ENCODE measurements around the gene PTGS1. TPM values are rescaled to one million over a fixed set of nuclear protein-coding genes. Genes with fewer than 3 reads are reported as not detected.
"Not testable (repeated sequence)": the region's sequence is repeated elsewhere in the genome, so short reads cannot be mapped to it uniquely, and the experiment has no call there.

The PTGS1 gene
- total RNA-seq, 1 donor from 2014 or later, result 0.34 TPM

DNA sequence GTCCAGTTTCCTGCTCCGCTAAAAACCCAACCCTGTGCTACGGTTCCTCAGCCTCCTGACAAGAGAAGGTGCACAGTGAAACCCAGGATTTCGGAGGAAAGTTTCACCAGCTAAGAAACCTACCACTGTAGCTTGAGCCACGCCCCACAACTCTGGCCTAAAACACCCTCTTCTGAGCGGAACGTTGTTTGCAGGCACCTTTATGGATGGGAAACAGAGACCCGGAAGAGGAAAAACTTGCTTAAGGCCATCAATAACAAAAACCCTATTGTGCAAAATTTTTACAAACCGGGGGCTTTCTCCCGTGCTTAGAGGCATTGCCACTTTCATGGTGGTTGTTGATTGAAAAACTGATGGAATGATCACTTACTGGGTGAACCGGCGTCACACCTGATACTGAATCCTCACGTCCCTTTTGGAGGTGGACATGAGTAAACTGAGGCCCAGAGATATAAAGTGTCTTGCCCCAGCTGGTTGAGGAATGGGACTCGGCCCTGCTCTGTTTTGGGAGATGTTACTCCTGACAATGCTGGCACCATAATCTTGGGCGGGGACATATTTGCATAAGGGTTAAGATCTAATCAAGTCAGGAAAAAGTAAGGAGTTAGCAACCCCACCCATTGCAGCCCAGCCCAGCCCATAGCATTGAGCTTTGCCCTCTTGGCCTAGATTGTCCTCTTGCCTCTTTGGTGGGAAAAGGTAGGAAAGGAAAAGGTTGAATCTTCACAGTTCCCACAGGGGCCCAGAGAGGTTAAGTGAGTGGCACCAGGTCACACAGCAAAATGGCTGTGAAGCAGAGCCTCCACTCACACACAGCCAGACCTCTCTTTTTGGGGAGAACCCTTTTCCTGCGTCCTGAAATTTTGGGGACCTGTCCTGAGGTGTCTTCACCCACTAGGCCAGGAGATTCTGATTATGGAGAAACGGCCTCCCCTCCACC lies 23.2 kb upstream of the PTGS1 start:
- intact Hi-C loops (cut with micrococcal nuclease), result no loop called here

DNA sequence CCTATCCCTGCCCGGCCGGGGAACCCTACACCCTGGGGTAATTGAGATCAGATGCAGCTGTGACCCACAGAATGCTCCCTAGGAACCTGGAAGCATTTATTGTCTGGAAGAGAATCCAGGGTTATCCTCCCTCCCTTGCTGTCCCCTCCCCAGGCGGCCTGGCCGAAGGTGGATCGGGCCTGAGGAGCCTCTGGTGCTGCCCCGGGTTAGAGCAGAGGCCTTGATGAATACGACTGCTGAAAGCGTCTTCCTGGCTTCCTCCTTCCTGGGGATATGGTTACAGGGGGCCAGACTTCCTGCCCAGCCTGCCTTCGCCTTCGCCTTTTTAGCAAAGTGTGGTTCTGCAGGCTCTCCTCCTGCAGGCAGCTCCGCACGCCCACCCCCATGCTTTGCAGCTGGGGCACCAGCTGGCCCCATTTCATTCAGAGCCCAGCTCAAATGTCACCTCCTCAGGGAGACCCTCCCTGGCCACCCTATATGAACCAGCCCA lies 22.5 kb upstream of the PTGS1 start:
- intact Hi-C loops (cut with micrococcal nuclease), result no loop called here

DNA sequence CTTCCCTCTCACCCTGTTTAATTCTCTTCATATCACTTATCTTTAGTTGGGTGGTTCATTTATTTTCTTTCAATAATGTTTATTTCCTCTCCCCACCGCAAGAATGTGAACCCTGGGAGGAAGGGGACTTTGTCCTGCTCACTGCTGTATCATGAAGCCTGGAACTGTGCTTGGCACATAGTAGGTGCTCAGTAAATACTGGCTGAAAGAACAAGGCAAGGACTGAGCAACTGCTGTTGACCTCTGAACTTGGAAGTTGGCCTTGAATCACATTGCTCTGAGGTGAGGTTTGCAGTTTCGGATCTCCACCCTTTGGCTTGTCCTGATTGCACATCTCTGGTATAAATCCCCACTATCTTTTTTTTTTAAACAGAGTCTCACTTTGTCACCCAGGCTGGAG lies 22.0 kb upstream of the PTGS1 start:
- intact Hi-C loops (cut with micrococcal nuclease), result no loop called here

DNA sequence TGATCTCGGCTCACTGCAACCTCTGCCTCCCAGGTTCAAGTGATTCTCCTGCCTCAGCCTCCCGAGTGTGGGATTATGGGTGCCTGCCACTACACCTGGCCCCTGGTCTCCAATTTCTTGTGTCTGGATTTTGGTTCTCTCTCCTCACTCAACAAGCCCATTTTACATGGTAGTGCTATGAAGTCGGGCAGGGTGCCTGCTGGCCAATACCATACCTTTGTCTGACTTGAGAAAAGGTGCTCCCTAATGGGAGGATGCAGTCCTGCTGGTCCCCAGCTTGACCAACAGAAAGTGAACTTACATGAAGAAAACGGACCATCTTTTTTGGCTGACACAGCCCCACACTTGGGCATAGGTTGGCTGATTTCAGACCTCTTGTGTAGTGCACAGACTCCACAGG lies 21.6 kb upstream of the PTGS1 start:
- intact Hi-C loops (cut with micrococcal nuclease), result no loop called here

DNA sequence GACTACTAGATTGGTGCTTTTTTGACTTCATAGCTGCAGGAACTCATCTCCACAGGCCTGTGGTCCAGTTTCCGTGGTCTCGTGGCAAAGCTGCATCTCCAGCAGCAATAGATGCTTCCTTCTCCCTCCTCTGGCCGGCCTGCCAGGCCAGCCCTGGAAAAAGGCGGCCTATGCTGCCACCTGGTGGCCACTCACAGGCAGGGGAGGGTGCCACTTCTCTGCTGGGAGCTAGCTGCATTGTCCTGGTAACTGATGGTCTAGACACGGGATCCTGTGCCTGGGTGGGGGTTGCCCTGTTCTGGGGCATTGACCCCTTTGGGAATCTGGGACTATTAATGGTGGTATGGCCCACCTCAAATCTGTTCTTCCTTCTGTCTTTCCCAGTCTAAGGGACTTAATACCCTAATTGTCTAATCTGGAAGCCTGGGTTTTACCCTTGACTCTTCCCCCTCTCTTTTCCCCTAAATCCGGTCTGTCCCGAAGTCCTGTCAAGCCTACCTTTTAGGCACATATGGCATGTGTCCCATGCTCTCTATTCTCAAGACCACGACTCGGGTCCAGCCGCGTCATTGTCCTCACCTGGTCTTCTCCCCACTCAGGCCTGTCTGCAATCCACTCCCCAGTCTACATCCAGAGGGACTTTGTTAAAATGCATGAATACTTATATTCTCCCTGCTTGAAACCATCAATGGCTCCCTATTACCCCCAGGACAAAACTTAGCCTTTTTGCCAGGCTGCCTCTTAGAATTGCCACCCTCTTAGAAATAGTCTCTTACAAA lies 20.1 kb upstream of the PTGS1 start:
- intact Hi-C loops (cut with micrococcal nuclease), result loop anchor here (1.0 kb wide), 7 partner anchors 86 to 460 kb away; partner anchors contain the start of genes MORN5, MRRF, NDUFA8 and RBM18

DNA sequence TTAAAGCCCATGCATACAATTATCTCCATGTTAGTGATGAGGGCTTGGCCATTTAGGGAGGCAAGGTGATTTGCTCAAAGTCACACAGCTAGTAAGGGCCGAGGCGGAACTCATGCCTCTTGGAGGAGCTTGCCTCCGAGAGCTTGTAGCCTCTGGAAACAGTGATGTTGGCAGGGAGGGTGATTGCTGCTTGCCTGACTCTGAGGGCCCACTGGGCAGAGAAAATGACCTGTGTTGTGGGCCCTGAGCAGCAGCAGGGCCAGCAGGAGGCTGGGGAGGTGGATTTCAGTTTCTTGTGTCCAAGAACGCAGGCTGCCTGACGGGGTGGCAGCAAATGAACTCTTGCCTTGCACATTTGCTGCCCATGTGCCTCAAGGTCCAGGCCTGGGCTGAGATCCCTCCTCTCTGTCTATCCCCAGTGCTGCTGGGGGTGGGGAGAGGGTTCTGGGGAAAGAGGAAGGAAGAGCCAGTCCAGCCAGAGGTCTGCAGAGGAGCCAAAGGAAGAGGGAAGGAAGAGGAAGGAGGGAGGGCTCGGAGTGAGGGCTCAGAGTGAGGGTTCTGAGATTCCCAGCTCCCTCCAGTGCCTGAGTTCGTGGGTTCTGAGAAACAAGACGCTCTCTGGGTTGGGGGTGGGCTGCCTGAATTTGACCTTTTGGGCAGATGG lies 16.2 kb upstream of the PTGS1 start:
- intact Hi-C loops (cut with micrococcal nuclease), result no loop called here

DNA sequence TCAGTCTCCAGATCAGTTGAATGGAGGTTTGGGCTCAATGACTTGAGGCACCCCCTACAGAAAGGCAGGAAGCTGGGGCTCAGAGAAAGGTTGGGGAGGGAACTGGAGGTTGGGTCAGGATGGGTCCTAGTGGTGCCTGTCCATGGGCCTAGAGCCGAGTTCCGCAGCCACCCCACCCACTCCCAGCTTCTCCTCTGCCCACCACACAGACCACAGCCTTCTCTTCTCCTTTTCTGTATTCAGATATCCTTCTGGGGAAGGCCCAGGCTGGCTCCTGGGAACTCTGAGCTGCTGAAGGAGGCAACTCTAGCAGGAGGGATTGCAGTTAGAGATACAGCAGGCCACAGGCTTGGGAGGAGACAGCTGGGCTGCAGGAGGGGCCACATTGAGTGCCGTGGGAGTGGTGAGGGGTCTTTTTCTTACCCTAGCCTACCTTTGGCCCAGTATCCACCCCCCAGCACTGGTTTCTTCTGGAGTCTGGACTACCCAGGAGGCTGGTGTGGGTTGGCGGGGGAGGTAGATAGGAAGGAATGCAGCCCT lies 15.4 kb upstream of the PTGS1 start:
- intact Hi-C loops (cut with micrococcal nuclease), result no loop called here

DNA sequence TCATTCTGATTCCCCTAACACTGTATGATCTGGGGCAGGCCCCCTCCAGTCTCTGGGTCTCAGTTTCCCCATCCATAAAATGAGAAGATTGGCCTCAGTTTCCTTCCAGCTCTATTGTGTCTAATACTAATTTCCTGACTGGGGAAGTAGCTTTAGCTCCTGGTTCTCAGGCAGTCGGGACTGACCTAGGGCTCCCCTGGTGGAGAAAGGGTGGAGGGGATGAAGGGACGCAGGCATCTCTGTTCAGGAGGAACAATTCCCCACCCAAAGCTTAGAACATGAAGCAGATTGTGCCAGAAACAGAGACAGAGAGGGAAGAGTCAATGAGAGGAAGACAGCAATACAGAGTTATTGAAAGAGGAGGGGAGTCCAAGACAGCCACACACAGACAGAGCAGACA lies 14.2 kb upstream of the PTGS1 start:
- intact Hi-C loops (cut with micrococcal nuclease), result no loop called here

DNA sequence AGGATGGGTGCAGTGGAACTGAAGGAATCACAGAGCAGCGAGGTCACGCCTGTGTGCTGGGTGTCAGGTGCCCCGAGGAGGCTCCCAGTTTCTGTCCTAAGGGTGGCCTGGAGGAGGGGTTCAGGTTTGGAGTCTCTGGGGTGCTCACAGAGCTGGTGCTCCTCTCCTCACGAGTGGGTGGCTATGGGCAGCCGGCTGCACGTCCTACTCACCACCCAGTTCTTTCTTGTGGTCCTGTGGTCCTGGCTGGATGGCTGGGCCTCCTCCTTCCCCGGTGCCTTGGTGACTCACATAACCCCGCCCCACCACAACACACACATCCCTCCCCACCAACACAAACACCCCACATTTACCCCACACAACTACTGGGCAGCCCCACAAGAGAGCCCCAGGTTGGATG lies 9.9 kb upstream of the PTGS1 start:
- intact Hi-C loops (cut with micrococcal nuclease), result no loop called here

DNA sequence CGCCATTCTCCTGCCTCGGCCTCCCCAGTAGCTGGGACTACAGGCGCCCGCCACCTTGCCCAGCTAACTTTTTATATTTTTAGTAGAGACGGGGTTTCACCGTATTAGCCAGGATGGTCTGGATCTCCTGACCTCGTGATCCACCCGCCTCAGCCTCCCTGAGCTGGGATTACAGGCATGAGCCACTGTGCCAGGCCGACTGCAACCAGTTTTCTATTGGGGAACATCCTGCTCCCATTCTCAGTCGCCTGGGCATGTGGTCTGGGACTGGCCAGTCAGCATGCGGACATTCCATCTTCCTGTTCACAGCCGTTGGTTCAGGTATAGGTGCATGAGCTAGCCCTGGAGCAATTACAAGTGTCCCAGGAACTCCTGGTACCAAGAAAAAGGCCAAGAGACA lies 7.7 kb upstream of the PTGS1 start:
- intact Hi-C loops (cut with micrococcal nuclease), result not testable (repeated sequence)

DNA sequence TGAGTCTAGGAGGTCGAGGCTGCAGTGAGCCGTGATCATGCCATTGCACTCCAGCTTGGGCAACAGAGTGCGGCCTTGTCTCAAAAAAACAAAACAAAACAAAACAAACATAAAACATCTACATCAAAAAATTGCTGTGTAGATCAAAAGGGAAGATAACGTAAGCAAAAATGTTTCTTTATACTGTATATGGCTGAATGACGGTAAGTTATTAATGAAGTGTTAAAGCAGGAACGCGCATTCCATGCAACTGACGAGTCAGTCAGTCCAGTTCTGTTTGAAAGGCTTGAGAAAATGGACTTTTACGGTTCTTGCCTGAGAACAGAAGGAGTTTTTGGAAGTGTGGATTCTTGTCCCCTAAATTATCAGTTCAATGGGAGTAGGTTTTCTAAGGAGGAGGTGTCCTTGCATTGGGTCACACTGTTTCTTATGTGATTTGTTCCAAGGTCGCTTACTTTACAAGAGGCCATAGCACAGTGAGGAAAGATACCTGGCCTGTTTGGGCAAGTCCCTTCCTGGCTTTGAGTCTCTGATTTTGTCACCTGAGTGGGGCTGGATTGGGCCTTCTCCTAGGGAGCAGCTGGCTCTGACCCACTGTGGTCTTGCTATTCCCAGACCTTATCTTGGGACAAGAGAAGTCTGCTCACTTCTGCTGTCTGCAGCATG lies 6.6 kb upstream of the PTGS1 start:
- intact Hi-C loops (cut with micrococcal nuclease), result no loop called here

DNA sequence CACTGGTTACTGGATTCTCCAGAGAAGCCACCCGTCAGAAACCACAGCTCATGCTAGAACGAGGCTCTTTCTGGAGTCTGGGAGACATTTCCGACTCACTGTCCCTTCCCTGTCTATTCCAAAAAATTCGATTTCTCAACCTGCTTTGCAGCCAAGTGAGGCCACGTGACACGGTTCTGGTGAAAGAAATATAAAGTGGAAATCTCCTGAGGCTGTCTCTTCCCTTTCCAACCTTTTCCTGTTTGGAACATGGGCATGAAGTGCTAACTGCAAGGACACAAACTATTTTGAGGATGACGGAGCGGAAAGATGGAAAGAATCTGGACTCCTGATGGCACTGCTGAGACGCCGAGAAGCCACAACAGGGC lies 6.1 kb upstream of the PTGS1 start:
- intact Hi-C loops (cut with micrococcal nuclease), result no loop called here

DNA sequence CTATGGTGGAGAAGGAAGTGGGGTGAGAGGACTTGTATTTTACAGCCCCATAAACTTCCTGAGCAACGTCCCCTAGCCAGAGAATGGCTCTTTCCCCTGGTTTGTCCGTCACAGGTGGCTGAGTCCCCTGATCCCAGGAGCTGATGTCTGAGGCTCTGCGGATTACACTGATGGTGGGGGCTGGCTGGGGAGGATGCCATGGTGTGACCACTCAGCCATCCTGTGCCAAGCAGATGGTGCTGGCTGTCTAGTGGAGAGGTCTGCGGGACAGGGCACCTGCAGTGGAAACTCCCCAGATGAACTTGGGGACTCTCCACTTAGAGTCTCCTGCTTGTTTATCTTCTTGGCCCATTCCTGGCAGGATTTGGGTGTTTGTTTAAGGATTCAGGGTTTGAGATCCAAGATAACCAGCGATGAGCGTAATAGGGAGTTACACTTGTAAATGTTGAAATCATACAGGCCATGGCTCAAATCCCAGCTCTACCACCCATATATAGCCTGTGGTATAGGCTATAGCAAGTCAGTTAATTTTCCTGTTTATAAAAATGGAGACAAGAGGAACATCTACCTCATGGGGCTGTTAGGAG lies 4.7 kb upstream of the PTGS1 start:
- intact Hi-C loops (cut with micrococcal nuclease), result no loop called here

DNA sequence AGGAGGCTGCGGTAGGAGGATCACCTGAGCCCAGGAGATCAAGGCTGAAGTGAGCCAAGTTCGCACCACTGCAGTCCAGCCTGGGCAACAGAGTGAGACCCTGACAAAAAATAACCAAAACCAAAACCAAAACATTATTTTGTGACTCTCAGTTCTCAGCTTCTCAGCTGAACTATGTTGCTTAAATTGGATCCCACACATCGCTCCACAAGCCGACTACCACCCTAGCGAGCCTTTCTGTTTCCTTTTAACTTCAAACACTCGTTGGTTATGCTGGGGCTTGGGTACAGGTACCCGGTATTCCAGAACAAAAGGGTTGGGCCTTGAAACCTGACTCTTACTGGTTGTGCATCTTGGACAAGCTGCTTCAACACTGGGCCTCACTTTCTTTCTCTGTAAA lies 3.8 kb upstream of the PTGS1 start:
- intact Hi-C loops (cut with micrococcal nuclease), result no loop called here

DNA sequence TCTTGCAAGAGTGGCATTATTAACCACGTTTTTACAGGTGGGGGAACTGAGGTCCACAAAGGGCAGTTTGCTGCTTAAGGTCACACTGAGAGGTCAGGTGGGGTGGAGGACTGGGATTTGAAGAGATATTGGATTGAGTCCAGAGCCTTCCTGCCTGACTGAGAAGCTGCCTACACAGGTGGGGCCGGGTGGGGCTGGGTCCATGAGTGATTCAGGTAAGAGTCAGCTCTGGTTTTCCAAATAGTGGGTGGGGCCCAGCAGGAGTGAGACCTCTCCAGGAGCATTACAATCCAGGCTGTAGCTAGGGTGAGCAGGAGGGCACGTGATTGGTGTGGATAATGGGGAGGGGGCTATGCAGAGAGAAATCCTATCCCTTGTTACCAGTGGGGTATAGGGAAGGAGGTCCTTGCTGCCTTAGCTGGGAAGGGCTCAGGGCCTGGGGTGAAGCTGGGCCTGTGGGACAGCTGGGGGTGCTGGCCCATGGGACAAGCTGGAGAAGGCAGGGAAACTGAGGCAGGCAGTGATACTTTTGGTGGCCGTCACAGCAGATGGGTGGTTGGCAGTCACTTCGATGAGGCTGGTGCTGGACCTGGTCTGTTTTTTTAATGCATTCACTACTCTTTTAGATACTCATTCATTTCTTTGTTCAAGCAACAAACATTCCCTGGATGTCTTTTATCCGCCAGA lies 2.9 kb upstream of the PTGS1 start:
- intact Hi-C loops (cut with micrococcal nuclease), result no loop called here

DNA sequence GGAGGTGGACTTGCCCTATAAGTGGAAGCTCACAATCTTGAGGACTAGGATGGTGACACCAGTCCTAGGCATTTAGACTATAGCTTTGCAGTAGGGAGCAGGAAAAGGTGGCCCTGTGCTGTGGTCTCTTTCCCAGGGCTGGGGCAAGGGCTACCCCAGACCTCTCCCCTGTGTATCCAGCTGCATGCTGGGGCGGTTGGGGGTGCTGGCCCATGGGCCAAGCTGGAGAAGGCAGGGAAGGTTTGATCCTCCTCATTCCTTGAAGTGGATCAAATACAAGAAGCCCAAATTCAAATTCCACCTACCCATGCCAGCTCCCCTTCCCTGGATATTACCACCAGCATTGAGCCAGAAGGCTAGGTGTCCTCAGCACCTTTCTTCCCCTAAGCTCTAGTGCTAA lies 2.2 kb upstream of the PTGS1 start:
- intact Hi-C loops (cut with micrococcal nuclease), result no loop called here

DNA sequence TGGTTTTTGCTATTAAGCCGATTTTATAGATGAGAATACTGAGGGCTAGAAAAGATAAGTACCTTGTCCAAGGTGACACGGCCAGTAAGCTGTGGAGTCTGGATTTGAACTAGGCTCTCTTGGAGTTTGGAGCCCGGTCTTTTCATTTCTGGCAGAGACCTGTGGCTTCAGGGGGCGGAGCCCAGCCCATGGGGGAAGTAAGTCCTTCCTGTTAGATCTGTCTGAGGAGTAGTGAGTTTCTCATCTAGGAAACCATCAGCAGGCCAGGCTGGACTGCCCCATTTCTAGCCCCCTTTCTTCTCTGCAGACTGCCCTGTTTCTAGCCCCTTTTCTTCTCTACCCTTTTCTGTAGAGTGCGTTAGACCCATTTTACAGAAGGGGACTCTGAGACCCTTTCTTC lies 521 bp upstream of the PTGS1 start:
- intact Hi-C loops (cut with micrococcal nuclease), result no loop called here

DNA sequence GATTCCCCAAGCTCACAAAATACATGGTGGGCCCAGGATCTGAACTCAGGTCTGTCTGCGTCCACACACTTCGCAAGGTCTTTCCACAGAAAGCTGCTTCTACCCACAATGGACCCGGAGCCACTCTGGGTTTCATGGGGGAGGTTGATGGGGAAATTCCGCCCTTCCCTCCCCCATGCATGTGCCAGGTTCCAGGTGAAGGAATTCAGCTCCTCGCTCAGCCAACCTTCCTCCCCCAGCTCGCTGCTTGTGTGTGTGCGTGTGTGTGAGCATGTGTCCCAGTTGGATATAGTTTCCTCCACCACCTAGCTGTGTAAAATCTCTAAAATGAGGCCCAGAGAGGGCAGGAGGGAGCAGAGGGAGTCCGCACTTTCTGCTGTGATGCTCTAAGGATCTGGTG lies 1.0 kb downstream of the PTGS1 start:
- intact Hi-C loops (cut with micrococcal nuclease), result no loop called here

DNA sequence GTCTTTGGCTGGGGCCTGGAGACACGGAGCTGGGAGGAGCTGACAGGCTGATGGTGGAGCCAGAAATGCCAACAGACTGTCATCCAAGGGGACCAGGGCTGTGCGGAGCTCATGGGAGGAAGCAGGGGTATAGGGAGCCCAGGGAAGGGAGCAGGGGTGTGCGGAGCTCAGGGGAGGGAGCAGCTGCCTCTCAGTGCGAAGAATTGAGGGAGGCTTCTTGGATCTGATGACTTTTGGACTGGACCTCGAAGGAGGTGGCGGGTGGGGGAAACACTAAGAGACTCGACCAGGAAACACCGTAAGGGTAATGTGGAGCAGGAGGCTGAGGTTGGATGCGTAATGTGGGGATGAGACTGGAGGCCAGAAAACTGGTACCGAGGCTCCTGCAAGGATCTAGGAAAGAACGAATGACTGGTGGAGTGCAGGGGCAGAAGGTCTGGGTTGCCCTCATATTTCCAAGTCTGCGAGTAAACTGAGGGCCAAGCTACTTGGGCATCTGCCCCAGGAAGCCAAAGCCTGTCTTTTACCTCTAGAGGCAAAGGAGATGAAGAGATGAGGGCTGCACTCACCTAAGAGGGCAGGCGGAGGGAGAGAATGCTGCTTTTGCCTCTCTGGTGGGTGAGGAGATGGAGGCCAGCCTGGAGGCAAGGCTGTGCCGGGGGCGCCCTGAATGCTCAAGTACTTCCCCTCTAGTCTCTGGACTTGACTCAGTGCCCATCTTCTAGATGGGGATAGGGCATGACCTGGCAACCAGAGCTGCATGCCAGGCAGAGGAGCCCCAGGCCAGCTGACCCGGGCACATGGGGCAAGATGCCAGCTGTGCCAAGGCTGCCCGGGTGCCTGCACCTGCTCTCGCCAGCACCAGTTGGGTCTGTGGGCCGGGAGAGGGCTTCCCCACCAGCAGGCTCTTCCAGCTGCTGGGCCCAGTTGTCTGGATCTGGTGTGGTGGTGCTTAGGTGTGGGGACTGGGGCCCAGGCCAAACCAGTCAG lies 2.3 kb downstream of the PTGS1 start:
- intact Hi-C loops (cut with micrococcal nuclease), result no loop called here
